Measurements from ENCODE around the gene NFIA.

Gene NFIA

GRCh38 chr1:61378494-61379180 is 296.3 kb downstream of the NFIA start:
- no peak for DNase-seq

GRCh38 chr1:61379693-61380092 is 297.3 kb downstream of the NFIA start:
- DNase-seq: no peak

DNA sequence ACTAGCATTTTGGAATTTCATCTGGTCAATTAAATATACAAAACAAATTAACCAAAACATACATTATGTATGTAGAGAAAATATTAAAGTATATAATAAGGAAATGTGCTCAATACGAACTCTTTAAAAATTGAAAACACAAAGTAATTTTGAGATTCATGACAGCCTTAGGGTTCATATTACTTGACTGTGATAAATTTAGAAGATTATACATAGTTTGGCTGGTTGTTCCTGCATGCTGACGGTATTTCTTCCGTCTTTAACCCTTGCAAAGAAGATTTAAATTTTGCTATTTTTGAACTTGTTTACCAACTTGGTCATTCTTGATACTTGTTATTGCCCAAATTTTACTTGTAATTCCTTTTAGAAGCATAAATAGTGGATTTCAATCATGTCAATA is 298.2 kb downstream of the NFIA start:
- no peak for DNase-seq

- DNase-seq: no peak
These were observed 304.0 kb downstream of the NFIA start for GRCh38 chr1:61386323-61386722.

GRCh38 chr1:61386770-61387169 is 304.4 kb downstream of the NFIA start:
- DNase-seq: no peak

DNA sequence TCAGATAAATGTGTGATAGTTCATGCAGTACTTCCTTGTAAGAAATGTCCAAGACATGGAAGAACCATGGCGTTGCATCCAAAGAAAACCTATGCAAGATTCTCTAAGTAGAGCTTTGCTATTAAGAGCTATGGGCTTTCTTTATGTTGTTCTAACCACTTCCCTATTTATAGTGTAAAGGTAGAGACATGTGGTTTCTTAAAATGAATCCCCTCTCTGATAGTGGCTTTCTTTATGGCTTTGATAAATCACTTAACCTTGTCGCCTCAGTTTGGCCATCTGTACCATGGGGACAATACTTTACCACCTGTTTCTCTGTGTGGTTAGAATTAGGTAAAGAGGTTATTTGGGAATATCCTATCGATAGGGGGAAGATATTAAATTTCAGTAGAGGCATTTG is 305.5 kb downstream of the NFIA start:
- DNase-seq: no peak

GRCh38 chr1:61388566-61388965 is 306.2 kb downstream of the NFIA start:
- DNase-seq: no peak

GRCh38 chr1:61389194-61389925 is 307.0 kb downstream of the NFIA start:
- DNase-seq: no peak

GRCh38 chr1:61389926-61390845 is 307.8 kb downstream of the NFIA start:
- DNase-seq: no peak

GRCh38 chr1:61391730-61392129 is 309.4 kb downstream of the NFIA start:
- DNase-seq: no peak

DNA sequence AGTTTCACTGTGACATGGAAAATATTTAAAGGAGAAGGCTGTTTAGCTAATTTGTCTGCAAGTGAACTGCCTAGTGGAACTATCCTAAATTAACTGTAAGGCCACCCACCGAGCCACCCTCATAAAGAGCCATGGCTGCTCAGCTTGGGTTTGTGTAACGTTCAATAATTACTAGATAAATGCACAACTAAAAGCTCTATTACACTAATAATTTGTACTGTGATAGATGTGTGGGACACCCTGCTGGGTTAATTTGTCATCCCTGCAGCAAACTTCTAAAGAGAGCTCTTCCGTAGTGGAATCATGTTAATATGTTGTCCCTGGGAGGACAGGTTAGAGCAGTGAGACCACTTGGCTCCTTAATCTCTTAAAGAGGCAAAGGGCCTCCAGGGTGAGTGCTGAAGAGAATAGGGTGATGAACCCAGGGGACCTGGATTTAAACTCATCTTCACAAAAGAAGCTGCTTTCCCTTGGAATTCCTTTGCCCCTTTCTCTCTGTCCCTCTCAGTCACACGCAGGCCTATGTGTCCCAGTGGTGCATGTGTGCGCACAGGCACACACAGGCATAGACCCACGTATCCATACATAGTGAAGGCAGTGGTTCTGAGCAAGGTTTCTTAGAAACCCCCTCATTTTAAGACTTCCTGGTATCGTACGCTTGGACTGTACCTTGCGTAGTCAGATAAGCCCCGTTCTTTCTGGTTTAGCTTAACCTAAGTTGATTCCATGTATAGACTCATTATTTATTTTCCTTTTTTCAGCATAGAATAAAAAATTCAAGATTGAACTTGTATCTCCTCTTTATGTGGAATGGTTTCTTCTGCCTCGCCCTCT is 310.3 kb downstream of the NFIA start:
- DNase-seq: no peak

DNA sequence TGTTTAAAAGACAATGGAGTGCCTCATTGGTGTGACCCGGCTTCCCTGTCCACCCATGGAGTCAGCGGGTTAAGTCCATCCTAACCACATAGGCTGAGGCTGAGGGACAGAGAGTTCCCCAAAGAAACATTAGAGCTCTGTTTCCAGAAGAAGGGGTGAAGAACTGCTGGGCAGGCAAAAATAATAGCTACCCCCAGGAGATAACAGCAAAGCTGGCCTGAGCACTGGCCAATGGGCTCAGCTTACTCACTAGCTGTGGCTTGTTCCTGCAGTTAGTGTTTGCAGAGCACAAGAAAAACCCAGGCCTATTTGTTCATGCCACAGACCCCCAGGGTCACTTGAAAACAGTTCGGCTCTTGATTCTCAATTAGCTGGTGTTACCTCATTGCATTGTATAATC is 311.2 kb downstream of the NFIA start:
- DNase-seq: no peak

DNA sequence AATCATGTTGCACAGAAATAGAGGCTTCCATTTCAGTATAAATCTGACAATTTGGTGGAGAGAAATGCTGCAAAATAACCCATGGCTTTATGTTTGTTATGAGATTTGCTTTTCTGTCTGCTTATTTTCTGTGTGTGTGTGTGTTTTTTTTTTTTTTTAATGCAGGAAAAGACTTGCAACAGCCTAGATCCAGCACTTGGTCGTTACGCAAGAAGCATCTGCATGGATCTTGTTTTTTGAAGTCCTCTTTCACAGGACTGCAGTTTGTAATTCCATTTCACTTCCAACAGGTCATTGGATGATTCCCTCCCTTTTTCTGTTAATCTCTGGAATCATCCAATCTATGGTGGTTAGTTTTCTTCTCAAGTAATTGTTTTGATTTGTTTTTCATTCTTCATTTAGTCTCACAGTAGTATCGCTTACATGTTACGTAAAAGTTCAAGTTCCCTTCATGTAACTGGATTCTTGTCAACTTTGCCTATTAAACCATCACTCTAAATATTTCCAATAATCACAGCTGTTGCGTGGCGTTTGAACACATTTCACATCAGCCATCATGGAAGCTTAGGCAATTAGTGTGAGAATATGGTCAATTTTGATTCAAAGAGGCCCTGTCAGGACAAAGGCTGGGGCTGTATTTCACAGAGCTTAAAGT is 312.9 kb downstream of the NFIA start:
- no peak for DNase-seq

DNA sequence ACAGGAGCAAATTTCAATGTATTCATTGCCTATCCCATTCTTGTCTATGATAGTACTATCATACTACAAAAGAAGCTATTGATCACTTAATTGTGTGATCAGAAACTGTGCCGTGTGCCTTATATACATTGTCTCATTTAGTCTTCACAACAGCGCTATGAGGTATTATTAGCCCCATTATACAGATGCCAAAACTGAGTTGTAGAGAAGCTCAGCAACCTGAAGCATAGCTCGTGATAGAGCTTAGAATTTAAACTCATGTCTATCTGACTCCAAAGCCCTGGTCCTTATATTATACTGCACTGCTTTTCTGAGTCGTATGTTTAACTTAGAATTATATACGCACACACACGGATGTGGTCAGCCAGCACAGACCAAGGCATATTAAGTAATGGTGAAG is 315.1 kb downstream of the NFIA start:
- DNase-seq: no peak

- DNase-seq: no peak
These were observed 315.6 kb downstream of the NFIA start for GRCh38 chr1:61397935-61398334.

- no peak for DNase-seq
These were observed 316.8 kb downstream of the NFIA start for GRCh38 chr1:61399199-61399598.

DNA sequence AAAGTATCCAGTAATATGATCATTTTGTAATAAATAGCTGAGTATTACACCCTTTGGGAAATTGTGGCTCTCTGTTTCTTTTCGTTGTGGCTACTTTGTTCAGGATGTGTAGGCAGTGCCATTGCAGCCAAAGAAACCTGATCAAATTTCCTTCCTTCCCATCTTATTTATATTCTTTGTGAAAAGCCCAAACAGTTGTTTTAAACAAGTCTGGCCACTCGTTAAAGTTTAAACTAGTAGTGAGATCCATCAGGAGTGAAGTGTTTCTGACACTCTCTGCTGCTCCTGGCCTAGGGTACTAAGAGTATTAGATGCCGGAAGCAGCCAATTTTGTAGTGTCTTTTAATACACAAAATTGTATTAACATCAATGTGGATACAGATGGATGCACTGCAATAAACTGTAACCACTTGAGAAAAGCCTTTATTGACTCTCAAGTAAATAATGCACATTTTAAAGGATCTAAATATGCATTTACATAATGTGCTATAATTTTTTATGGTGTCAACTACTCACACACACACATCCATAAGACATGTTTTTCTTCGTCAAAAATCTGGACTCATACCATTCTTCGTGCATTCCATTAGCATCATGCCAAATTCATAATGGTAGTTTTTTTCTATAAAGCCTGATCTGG is 317.9 kb downstream of the NFIA start:
- DNase-seq: no peak

DNA sequence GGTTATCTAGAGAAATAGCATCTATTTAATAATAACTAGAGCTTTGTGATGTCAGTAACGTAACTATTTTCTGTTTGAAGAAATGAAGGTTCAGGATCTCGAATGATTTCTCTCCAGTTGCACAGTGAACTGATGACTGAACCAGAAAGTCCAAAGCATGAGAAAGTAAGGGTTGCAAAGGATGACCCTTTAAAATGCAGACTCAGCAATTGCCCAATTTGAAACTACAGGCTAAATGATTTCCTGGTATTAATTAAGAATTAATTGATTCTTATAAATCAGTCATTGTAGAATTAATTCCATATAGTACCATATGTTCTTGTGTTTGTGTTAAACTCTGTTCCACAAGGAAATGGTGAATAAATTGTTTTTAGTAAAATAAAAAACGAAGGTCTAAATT is 318.6 kb downstream of the NFIA start:
- DNase-seq: no peak

GRCh38 chr1:61403679-61404596 is 321.6 kb downstream of the NFIA start:
- DNase-seq: no peak

- no peak for DNase-seq
These were observed 322.4 kb downstream of the NFIA start for GRCh38 chr1:61404597-61405376.
